Smooth muscle cell (in vitro differentiated cells): Measurements from ENCODE around the gene NAXE. TPM values are rescaled to one million over a fixed set of nuclear protein-coding genes. Genes with fewer than 3 reads are reported as not detected.
A peak's percentile ranks its signal among the peaks of the same experiment; 100 is the strongest.

Source experiments
- DNase-seq: peaks from one replicate; lab custom pipeline; 2025; ENCODE audit not compliant: unreplicated experiment; lab: John Stamatoyannopoulos, UW
- H2AFZ ChIP-seq: fragments of 200-600 bp; sonication (generic); 2 replicates; pipeline ENCODE4 v1.6.0; 2016; ENCODE audit warnings: antibody characterized with exemption, low read depth, mild to moderate bottlenecking
- H3F3A ChIP-seq: fragments of 200-600 bp; sonication (generic); 2 replicates; pipeline ENCODE4 v1.6.0; 2017; ENCODE audit warnings: antibody characterized with exemption, low read depth
- H3K27ac ChIP-seq: fragments of 200-600 bp; sonication (generic); 2 replicates; pipeline ENCODE4 v1.5.1; 2016; ENCODE audit warnings: low read depth, mild to moderate bottlenecking
- H3K27me3 ChIP-seq: fragments of 200-600 bp; sonication (generic); 2 replicates; pipeline ENCODE4 v1.6.1; 2016; ENCODE audit warnings: low read depth, mild to moderate bottlenecking
- H3K36me3 ChIP-seq: fragments of 200-600 bp; sonication (generic); 2 replicates; pipeline ENCODE4 v1.5.1; 2016; ENCODE audit warnings: low read depth
- H3K4me1 ChIP-seq: fragments of 200-600 bp; sonication (generic); 2 replicates; pipeline ENCODE4 v1.5.1; 2016; ENCODE audit warnings: low read depth
- H3K4me2 ChIP-seq: fragments of 200-600 bp; sonication (generic); 2 replicates; pipeline ENCODE4 v1.6.0; 2016; ENCODE audit warnings: mild to moderate bottlenecking
- H3K4me3 ChIP-seq: fragments of 200-600 bp; sonication (generic); 2 replicates; pipeline ENCODE4 v1.5.1; 2016; ENCODE audit warnings: mild to moderate bottlenecking
- H3K79me2 ChIP-seq: fragments of 200-600 bp; sonication (generic); 2 replicates; pipeline ENCODE4 v1.6.0; 2016; ENCODE audit warnings: low read depth, mild to moderate bottlenecking
- H3K9ac ChIP-seq: fragments of 200-600 bp; sonication (generic); 2 replicates; pipeline ENCODE4 v1.6.0; 2016; ENCODE audit warnings: low read depth
- H3K9me3 ChIP-seq: fragments of 200-600 bp; sonication (generic); replicated peaks from 2 replicates; pipeline ENCODE4 v1.5.1; 2016; ENCODE audit warnings: low read depth
- H4K20me1 ChIP-seq: fragments of 200-600 bp; sonication (generic); 2 replicates; pipeline ENCODE4 v1.6.0; 2016; ENCODE audit warnings: low read depth
- WGBS: methylation state at CpG from one replicate; pipeline ENCODE4 v1.1.7; 2016; ENCODE audit warnings: low lambda C conversion rate; 5-methylcytosine and 5-hydroxymethylcytosine counted together
- polyA plus RNA-seq: library from polyadenylated mRNA; unstranded; fragments of >200 nt; fragmentation: Nextera tagmentation; extraction: Ambion mirVana; gene quantifications from 2 replicates; pipeline ENCODE4 v1.2.1, GENCODE V29; 2016
- total RNA-seq: library from RNA; depleted of rRNA; stranded (reverse); fragments of >200 nt; gene quantifications from 2 replicates; pipeline ENCODE4 v1.2.3, GENCODE V29; 2014
- TF ChIP-seq, protein P1 (sequence below): fragments of 200-600 bp; sonication (generic); IDR thresholded peaks from 2 replicates; pipeline ENCODE4 v1.5.1; 2017; ENCODE audit warnings: borderline replicate concordance, mild to moderate bottlenecking, antibody characterized with exemption; ENCODE audit not compliant: insufficient read depth, poor library complexity, severe bottlenecking

The NAXE gene
- total and polyA plus RNA-seq, 2 experiments from 2014 or later, result 50.5 to 72.5 TPM

DNA sequence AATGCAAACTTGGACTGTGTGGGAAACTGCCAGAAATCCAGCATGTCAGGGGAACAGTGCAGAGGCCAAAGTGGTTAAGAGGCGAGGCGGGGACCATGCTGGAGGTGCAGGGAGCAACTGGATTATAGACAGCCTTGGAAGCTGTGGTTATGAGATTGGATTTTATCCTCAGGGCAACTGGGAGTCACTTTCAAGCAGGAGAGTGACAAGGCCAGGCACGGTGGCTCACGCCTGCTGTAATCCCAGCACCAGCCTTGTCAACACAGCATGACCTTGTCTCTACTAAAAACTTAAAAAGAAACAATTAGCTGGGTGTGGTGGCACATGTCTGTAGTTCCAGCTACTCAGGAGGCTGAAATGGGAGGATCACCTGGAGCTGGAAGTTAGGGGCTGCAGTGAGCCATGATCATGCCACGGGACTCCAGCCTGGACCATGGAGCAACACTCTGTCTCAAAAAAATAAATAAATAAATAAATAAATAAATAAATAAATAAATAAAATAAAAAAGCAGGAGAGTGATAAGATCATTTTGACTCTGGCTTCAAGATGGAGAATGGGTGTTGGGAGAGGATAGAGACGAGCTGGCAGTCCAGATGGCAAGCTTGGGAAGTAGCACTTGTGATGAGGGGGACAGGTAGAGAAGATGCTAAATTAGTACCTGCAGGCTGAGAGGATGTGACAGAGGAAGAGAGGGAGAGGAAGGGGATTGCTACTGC is 31.2 kb downstream of the NAXE start:
- Histone ChIP-seq H3K79me2 (no peaks in the 10 kb centered on the region), H3K4me1 (peaks cover 8% of the 10 kb centered on the region), H3K9me3 (no peaks in the 10 kb centered on the region), H3K36me3 (no peaks in the 10 kb centered on the region), H4K20me1 (no peaks in the 10 kb centered on the region), H2AFZ (no peak overlapping the region), H3K9ac (no peak overlapping the region), H3K4me3 (no peak overlapping the region), H3K4me2 (no peak overlapping the region), H3K27ac (no peak overlapping the region), H3K27me3 (peaks cover 78% of the 10 kb centered on the region), H3F3A (no peaks in the 10 kb centered on the region)
- TF ChIP-seq, protein P1, sequence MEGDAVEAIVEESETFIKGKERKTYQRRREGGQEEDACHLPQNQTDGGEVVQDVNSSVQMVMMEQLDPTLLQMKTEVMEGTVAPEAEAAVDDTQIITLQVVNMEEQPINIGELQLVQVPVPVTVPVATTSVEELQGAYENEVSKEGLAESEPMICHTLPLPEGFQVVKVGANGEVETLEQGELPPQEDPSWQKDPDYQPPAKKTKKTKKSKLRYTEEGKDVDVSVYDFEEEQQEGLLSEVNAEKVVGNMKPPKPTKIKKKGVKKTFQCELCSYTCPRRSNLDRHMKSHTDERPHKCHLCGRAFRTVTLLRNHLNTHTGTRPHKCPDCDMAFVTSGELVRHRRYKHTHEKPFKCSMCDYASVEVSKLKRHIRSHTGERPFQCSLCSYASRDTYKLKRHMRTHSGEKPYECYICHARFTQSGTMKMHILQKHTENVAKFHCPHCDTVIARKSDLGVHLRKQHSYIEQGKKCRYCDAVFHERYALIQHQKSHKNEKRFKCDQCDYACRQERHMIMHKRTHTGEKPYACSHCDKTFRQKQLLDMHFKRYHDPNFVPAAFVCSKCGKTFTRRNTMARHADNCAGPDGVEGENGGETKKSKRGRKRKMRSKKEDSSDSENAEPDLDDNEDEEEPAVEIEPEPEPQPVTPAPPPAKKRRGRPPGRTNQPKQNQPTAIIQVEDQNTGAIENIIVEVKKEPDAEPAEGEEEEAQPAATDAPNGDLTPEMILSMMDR, result no peak
- DNase-seq, result no peak
- WGBS, result 74% methylated on average over 6 of the region's 6 CpGs

GRCh38 chr1:156623946-156624813 is 32.6 kb downstream of the NAXE start:
- TF ChIP-seq, protein P1, result peak; percentile 21
- WGBS, result 4% methylated on average over 79 of the region's 87 CpGs
- H3K79me2 ChIP-seq, result no peaks in the 10 kb centered on the region
- peak; percentile 11 for DNase-seq
- H3K9me3 ChIP-seq, result no peaks in the 10 kb centered on the region
- no peaks in the 10 kb centered on the region for H3K36me3 ChIP-seq
- peak overlapping the region; percentile 87 for H3K4me2 ChIP-seq
- H4K20me1 ChIP-seq, result no peaks in the 10 kb centered on the region
- H3K9ac ChIP-seq, result no peak overlapping the region
- H3K4me3 ChIP-seq, result peak overlapping the region; percentile 40
- no peaks in the 10 kb centered on the region for H3F3A ChIP-seq
- H3K4me1 ChIP-seq, result peaks cover 8% of the 10 kb centered on the region
- H2AFZ ChIP-seq, result peak overlapping the region; percentile 66
- H3K27me3 ChIP-seq, result peaks cover 77% of the 10 kb centered on the region
- no peak overlapping the region for H3K27ac ChIP-seq

DNA sequence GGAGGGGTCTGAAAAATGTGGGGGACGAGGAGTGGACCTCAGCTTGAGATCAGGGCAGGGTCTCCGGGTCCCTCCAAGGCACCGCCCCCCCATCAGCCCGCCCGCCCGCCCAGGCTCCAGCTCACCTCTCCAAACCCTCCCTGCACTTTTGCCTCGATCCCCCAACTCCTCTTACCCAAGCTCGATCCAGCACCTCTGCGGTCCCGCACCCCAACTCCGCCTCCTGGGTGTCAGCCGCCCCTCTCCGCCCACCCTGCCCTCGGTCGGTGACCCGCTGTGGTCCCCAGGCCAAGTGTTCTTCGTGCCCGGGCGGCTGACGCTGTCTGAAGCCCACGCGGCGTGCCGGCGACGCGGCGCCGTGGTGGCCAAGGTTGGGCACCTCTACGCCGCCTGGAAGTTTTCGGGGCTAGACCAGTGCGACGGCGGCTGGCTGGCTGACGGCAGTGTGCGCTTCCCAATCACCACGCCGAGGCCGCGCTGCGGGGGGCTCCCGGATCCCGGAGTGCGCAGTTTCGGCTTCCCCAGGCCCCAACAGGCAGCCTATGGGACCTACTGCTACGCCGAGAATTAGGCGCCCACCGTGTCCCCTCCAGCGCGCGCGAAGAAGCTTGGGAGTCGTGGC is 33.3 kb downstream of the NAXE start:
- H3K4me1 ChIP-seq, result peaks cover 8% of the 10 kb centered on the region
- no peaks in the 10 kb centered on the region for H3K36me3 ChIP-seq
- no peaks in the 10 kb centered on the region for H3K79me2 ChIP-seq
- H3K4me3 ChIP-seq, result peak overlapping the region; percentile 40
- no peaks in the 10 kb centered on the region for H3K9me3 ChIP-seq
- 5% methylated on average over 27 of the region's 55 CpGs for WGBS
- TF ChIP-seq, protein P1, result no peak
- H3K4me2 ChIP-seq, result peak overlapping the region; percentile 87
- no peak overlapping the region for H3K27ac ChIP-seq
- H3F3A ChIP-seq, result no peaks in the 10 kb centered on the region
- H4K20me1 ChIP-seq, result no peaks in the 10 kb centered on the region
- DNase-seq, result no peak
- H3K9ac ChIP-seq, result no peak overlapping the region
- peaks cover 74% of the 10 kb centered on the region for H3K27me3 ChIP-seq
- H2AFZ ChIP-seq, result peak overlapping the region; percentile 66
